Subcutaneous adipose tissue (tissue), 4 donors: ENCODE results near the gene PARN. TPM values are rescaled to one million over a fixed set of nuclear protein-coding genes. Genes with fewer than 3 reads are reported as not detected.

Source experiments
- total RNA-seq, 4 donors: library from RNA; depleted of rRNA; stranded (reverse); fragments of >200 nt; gene quantifications; one replicate each; pipeline ENCODE4 v1.1.0, GENCODE V29; 2016
- TF ChIP-seq, protein P1 (sequence below): fragments of 450-650 bp; IDR thresholded peaks from one replicate; pipeline ENCODE4 v1.5.1; 2016; ENCODE audit warnings: low read depth, mild to moderate bottlenecking, control low read depth, antibody characterized with exemption, moderate library complexity

PARN gene
- total RNA-seq, 4 donors from 2014 or later = 37.1 to 46.3 (median 39.9) TPM

DNA sequence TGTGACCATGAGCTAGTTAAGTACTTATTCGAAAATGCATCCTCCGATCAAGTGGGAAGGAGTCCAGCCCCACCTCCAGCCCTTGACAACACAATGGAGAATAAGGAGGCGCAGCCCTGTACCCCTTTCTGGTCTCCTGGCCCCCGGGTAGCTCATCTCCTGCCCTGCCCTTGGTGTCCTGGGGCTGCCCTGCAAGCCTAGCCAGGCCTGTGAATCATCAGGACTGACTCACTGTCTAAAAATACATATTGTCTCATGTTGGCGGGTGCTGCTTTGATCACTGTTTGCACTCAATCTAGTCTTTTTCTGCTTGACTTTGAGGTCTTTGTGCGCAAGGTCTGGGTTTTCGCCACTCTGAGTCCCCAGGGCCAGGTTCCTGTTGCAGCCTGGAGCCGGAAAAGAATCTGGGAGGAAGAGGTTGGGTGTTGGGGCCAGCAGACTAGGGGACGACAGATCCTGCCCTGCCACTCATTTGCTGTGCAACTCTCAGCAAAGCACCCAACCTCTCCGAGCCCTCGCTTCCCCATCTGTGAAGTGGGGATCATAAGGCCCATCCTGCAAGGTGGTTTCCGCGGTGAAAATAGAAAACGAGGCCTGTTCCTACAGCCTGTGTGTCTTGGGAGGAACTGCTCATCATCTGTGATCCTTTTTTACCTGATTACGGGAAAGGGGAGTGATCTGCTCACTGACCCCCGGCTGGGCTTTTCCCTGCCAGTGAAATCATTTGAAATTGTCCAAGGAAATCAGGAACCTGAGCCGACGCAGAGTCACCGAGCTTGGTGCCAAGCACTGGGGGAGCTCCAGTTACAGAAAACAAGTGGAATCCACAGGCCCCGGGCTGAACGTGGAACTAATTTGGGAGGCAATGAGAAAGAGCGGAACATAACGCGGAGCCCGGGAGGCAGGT is 230.4 kb downstream of the PARN start:
- TF ChIP-seq, protein P1, sequence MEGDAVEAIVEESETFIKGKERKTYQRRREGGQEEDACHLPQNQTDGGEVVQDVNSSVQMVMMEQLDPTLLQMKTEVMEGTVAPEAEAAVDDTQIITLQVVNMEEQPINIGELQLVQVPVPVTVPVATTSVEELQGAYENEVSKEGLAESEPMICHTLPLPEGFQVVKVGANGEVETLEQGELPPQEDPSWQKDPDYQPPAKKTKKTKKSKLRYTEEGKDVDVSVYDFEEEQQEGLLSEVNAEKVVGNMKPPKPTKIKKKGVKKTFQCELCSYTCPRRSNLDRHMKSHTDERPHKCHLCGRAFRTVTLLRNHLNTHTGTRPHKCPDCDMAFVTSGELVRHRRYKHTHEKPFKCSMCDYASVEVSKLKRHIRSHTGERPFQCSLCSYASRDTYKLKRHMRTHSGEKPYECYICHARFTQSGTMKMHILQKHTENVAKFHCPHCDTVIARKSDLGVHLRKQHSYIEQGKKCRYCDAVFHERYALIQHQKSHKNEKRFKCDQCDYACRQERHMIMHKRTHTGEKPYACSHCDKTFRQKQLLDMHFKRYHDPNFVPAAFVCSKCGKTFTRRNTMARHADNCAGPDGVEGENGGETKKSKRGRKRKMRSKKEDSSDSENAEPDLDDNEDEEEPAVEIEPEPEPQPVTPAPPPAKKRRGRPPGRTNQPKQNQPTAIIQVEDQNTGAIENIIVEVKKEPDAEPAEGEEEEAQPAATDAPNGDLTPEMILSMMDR = no peak

DNA sequence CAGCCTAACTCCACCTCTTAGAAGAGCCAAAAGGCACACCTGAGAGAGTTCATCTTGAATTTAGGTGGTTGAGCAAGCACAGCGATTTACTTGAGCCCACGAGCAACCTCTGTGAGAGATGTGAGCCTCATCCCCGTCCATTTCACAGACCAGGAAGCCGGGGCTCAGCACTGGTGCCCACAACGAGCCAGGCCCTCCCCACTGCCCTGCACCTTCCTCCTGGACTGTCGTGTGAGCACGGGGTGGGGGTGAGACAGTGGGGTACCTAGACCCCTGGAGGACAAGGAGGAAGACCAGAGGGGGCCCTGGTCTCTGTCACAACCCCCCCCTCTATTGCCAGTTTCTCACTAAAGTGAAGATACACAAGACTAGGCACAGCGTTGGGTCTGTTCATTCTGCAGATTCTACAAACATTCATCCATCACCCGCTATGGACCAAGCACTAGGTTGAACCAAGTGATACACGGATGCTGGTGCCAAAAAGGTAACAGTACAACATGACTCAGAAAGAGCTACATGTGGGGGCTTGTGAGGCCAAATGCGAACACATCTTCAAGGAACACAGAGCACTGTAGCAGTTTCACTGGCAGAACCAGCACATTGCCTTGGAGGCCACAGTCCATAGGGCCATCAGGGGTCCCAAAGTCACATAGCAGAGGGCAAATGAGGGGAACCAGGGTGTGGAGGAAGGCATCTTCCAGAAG is 231.9 kb downstream of the PARN start:
- TF ChIP-seq, protein P1 = no peak

DNA sequence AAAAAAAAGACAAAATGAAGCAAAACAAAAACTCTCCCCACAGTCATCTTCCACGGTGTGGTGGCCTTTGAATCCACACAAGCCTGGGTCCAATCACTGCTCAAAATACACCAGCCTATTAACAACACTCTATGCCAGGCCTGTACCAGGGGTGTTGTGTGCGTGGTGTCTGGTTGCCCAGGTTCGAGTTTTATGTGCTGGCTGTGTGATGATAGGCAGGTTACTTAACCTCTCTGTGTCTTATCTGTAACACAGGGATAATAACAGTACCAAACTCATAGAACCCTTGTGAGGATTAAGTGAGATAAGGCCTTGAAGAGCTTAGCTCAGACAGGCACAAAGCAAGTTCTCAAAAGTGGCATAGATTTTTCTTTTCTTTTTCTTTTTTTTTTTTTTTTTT is 235.2 kb downstream of the PARN start:
- TF ChIP-seq, protein P1 = no peak

DNA sequence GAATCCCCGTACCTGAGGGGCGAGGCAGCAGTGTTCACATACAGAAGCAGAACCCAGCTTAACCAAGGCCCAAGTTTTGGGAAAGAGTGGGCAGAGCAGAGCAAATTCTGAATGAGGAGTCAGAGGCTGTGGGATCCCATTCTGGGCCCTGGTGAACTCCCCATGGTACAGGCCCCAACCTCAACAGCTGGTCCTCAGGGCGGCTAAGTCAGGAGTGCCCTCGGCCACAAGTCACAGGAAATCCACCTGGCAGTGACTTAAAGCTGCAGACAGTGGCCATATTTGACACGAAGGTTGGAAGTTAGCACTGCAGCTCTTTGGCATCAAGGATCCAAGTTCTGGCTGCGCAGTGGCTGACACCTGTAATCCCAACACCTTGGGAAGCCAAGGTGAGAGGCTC is 237.1 kb downstream of the PARN start:
- TF ChIP-seq, protein P1 = no peak

- TF ChIP-seq, protein P1 = no peak
These were observed 240.7 kb downstream of the PARN start for GRCh38 chr16:14389359-14389758.

DNA sequence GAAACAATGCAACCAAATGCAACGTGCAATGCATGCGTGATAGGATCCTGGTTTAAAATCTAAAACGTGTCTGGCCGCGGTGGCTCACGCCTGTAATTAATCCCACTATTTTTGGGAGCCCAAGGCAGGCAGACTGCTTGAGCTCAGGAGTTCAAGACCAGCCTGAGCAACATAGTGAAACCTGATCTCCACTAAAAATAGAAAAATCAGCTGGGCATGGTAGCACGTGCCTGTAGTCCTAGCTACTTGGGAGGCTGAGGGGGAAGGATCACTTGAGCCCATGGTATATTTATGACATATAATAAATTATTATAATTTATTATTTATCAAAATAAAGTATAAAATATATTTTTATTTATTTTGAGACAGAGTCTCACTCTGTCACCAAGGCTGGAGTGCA is 241.8 kb downstream of the PARN start:
- TF ChIP-seq, protein P1 = no peak

DNA sequence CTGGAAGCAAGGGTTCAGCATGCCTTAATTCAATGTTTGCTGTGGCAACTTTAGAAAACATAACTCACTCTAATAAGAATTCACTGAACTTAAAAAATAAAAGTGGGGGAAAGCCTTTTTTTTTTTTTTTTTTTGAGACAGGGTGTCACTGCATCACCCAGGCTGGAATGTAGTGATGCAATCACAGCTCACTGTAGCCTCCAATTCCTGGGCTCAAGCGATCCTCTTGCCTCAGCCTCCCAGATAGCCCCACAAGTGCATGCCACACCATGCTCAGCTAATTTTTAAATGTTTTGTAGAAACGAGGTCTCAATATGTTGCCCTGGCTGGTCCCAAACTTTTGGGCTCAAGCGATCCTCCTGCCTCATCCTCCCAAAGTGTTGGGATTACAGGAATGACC is 243.9 kb downstream of the PARN start:
- TF ChIP-seq, protein P1 = no peak
